HEK293 (cell line): ENCODE results near the gene S100B.

Experiments
- CTCF ChIA-PET: fragments of 350-600 bp; formaldehyde crosslinking; extraction: SDS; loops from one replicate; lab custom pipeline; 2021; ENCODE audit warnings: antibody characterized with exemption; lab: Yijun Ruan, JAX
- POLR2A ChIA-PET: fragments of 300-600 bp; formaldehyde crosslinking; extraction: SDS; loops from one replicate; lab custom pipeline; 2020; ENCODE audit warnings: antibody characterized with exemption, inconsistent platforms; lab: Yijun Ruan, JAX
- H3K27ac ChIP-seq: fragments of 200-500 bp; sonication (Bioruptor generic); 2 replicates; pipeline ENCODE4 v1.5.1; 2014; ENCODE audit warnings: low read depth, low read length, control low read depth, inconsistent platforms; ENCODE audit errors: extremely low read depth
- H3K36me3 ChIP-seq, 2 experiments: fragments of 200-500 bp in 1 of 2; sonication (Bioruptor generic) in 1 of 2; 1 replicate in 1 of 2; 2 replicates in 1 of 2; pipeline ENCODE4 v1.5.1; 2014 to 2017; ENCODE audit warnings: inconsistent platforms in 2 of 2, low read length in 2 of 2; ENCODE audit not compliant: control insufficient read depth in 2 of 2, insufficient read depth in 1 of 2
- H3K4me1 ChIP-seq: fragments of 200-500 bp; sonication (Bioruptor generic); 2 replicates; pipeline ENCODE4 v1.5.1; 2014; ENCODE audit warnings: mild to moderate bottlenecking, low read length, inconsistent platforms; ENCODE audit not compliant: control insufficient read depth, insufficient read depth
- H3K4me3 ChIP-seq: 2 replicates; pipeline ENCODE4 v1.5.1; 2011; ENCODE audit warnings: low read depth, mild to moderate bottlenecking, control low read depth, low read length, moderate library complexity
- H3K9me3 ChIP-seq: fragments of 200-500 bp; sonication (Bioruptor generic); 2 replicates; pipeline ENCODE4 v1.5.1; 2014; ENCODE audit warnings: low read depth, low read length, inconsistent platforms; ENCODE audit not compliant: control insufficient read depth, insufficient read depth
- ATF2 ChIP-seq: fragments of 450-650 bp; formaldehyde crosslinking; IDR thresholded peaks from 2 replicates; pipeline ENCODE4 v1.5.1; 2016; ENCODE audit warnings: missing biosample characterization, missing genetic modification characterization, low read depth
- GFI1B ChIP-seq: fragments of 450-650 bp; formaldehyde crosslinking; IDR thresholded peaks from 2 replicates; pipeline ENCODE4 v1.5.1; 2016; ENCODE audit warnings: missing biosample characterization, missing genetic modification characterization
- GLI2 ChIP-seq: fragments of 450-650 bp; formaldehyde crosslinking; IDR thresholded peaks from 2 replicates; pipeline ENCODE4; 2017; ENCODE audit warnings: missing biosample characterization, missing genetic modification characterization, low read depth, borderline replicate concordance
- SCRT2 ChIP-seq: fragments of 450-650 bp; formaldehyde crosslinking; IDR thresholded peaks from 2 replicates; pipeline ENCODE4 v1.5.1; 2016; ENCODE audit warnings: missing biosample characterization, missing genetic modification characterization
- SP2 ChIP-seq: fragments of 450-650 bp; formaldehyde crosslinking; IDR thresholded peaks from 2 replicates; pipeline ENCODE4 v1.5.1; 2016; ENCODE audit warnings: missing biosample characterization, missing genetic modification characterization
- ZBTB20 ChIP-seq: fragments of 450-650 bp; formaldehyde crosslinking; IDR thresholded peaks from 2 replicates; pipeline ENCODE4 v1.5.1; 2016; ENCODE audit warnings: missing biosample characterization, missing genetic modification characterization
- ZBTB49 ChIP-seq: fragments of 450-650 bp; formaldehyde crosslinking; IDR thresholded peaks from 2 replicates; pipeline ENCODE4 v1.5.1; 2016; ENCODE audit warnings: missing biosample characterization, missing genetic modification characterization, low read depth
- ZNF169 ChIP-seq: fragments of 450-650 bp; formaldehyde crosslinking; IDR thresholded peaks from 2 replicates; pipeline ENCODE4 v1.5.1; 2016; ENCODE audit warnings: missing biosample characterization, missing genetic modification characterization
- ZNF280D ChIP-seq: fragments of 450-650 bp; formaldehyde crosslinking; IDR thresholded peaks from 2 replicates; pipeline ENCODE4 v1.5.1; 2016; ENCODE audit warnings: missing biosample characterization, missing genetic modification characterization
- ZNF610 ChIP-seq: fragments of 450-650 bp; formaldehyde crosslinking; IDR thresholded peaks from 2 replicates; pipeline ENCODE4 v1.5.1; 2016; ENCODE audit warnings: missing biosample characterization, missing genetic modification characterization, borderline replicate concordance
- ZNF621 ChIP-seq: fragments of 450-650 bp; formaldehyde crosslinking; IDR thresholded peaks from 2 replicates; pipeline ENCODE4 v1.5.1; 2017; ENCODE audit warnings: missing biosample characterization, missing genetic modification characterization
- ZNF704 ChIP-seq: fragments of 450-650 bp; formaldehyde crosslinking; IDR thresholded peaks from 2 replicates; pipeline ENCODE4 v1.5.1; 2016; ENCODE audit warnings: missing biosample characterization, missing genetic modification characterization

S100B gene

GRCh38 chr21:46607636-46608035 lies 2.8 kb upstream of the S100B start (continued):
- TF ChIP-seq ATF2, result no peak
- no peak for TF ChIP-seq ZBTB20 (tag by site-specific recombination)
- no peak for TF ChIP-seq SCRT2

GRCh38 chr21:46606427-46606813 lies 1.5 kb upstream of the S100B start:
- POLR2A ChIA-PET, result no interaction called here
- Histone ChIP-seq H3K9me3 (no peaks in the 10 kb centered on the region), H3K36me3 (no peaks in the 10 kb centered on the region), H3K4me3 (no peak overlapping the region), H3K4me1 (no peaks in the 10 kb centered on the region; the same call in 1 of the 2 replicates), H3K27ac (no peak overlapping the region)
- TF ChIP-seq ZNF169 (tag by site-specific recombination) (no peak), GLI2 (tag by site-specific recombination) (no peak), ZNF704 (tag by site-specific recombination) (no peak), SP2 (tag by site-specific recombination) (no peak), ZBTB49 (tag by site-specific recombination) (no peak), ZNF610 (no peak), ZNF621 (no peak)
- CTCF ChIA-PET, result interaction anchor here (0.7 kb wide), 1 partner anchor 119 kb away, joined by 3 read pairs; no protein-coding TSS in a partner anchor

GRCh38 chr21:46605767-46606426 lies 1.0 kb upstream of the S100B start:
- no peak for TF ChIP-seq ATF2
- ChIA-PET POLR2A (no interaction called here), CTCF (interaction anchor here (0.7 to 1.5 kb wide), 3 partner anchors 34 to 142 kb away, joined by 3 to 5 read pairs (median 4); no protein-coding TSS in a partner anchor)
- Histone ChIP-seq H3K36me3 (no peaks in the 10 kb centered on the region), H3K9me3 (no peaks in the 10 kb centered on the region), H3K4me3 (no peak overlapping the region), H3K27ac (no peak overlapping the region), H3K4me1 (no peaks in the 10 kb centered on the region; the same call in 1 of the 2 replicates)

- ChIA-PET CTCF (interaction anchor here (1.5 kb wide), 1 partner anchor 35 kb away, joined by 4 read pairs; no protein-coding TSS in a partner anchor), POLR2A (no interaction called here)
- Histone ChIP-seq H3K9me3 (no peaks in the 10 kb centered on the region), H3K27ac (no peak overlapping the region), H3K4me3 (no peak overlapping the region), H3K4me1 (no peaks in the 10 kb centered on the region; the same call in 1 of the 2 replicates), H3K36me3 (no peaks in the 10 kb centered on the region)
- TF ChIP-seq GFI1B (tag by site-specific recombination), result peak; percentile 63
- no peak for TF ChIP-seq ZNF280D (tag by site-specific recombination)
Measured at GRCh38 chr21:46604329-46604974, 430 bp downstream of the S100B start.
